OCI-LY1 (cell line): Measurements from ENCODE around the gene DZIP1L.

ENCODE experiments used
- EZH2 ChIP-seq: fragments of 200-600 bp; sonication (generic), shearing (Covaris generic); IDR thresholded peaks from 2 replicates; pipeline ENCODE4 v1.8.0; 2017; ENCODE audit warnings: borderline replicate concordance, mixed run types, mild to moderate bottlenecking, antibody characterized with exemption, low read length, moderate library complexity, mixed read lengths
- TF ChIP-seq, protein P1 (sequence below): fragments of 200-600 bp; sonication (generic), shearing (Covaris generic); IDR thresholded peaks from 2 replicates; pipeline ENCODE4 v1.5.1; 2017; ENCODE audit warnings: mild to moderate bottlenecking, antibody characterized with exemption, low read length, moderate library complexity, mixed read lengths

DNA sequence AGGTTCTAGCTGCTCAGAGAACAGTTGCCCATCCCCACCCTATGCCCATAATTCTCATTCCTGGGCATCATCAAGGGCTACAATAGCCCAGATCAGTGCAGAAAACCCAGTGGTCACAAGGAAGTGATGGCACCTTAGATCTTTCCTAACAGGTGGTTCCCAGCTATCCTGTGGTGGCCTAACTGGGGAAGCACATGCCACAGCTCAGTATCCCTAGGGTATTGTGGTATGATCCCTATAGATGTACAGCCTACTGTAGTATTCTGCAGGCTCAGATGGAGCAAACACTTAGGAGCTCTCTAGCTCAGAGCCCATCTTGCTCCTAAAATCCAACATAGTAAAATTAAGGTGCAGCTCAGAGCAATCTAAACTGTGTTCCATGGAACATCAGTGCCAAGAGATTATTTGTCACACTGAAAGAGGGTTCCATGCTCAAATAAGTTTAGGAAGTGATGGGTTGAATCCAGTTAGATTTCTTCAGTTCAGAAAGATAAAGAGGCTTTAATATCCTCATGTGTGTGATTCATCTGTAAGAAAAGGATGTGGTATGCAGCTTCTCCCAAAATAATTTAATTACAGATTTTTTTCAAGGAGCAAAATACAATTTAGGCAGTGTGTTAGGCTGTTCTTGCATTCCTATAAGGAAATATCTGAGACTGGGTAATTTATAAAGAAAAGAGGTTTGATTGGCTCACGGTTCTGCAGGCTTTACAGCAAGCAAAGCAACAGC is 12.4 kb upstream of the DZIP1L start:
- TF ChIP-seq, protein P1, sequence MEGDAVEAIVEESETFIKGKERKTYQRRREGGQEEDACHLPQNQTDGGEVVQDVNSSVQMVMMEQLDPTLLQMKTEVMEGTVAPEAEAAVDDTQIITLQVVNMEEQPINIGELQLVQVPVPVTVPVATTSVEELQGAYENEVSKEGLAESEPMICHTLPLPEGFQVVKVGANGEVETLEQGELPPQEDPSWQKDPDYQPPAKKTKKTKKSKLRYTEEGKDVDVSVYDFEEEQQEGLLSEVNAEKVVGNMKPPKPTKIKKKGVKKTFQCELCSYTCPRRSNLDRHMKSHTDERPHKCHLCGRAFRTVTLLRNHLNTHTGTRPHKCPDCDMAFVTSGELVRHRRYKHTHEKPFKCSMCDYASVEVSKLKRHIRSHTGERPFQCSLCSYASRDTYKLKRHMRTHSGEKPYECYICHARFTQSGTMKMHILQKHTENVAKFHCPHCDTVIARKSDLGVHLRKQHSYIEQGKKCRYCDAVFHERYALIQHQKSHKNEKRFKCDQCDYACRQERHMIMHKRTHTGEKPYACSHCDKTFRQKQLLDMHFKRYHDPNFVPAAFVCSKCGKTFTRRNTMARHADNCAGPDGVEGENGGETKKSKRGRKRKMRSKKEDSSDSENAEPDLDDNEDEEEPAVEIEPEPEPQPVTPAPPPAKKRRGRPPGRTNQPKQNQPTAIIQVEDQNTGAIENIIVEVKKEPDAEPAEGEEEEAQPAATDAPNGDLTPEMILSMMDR = no peak
- TF ChIP-seq EZH2 = no peak
